PC-3 (cell line): Measurements from ENCODE around the gene TACC2. TPM values are rescaled to one million over a fixed set of nuclear protein-coding genes. Genes with fewer than 3 reads are reported as not detected.

Experiments used
- ATAC-seq: fragments of 200-7000 bp; cut with Tn5 transposase; 2 replicates; pipeline ENCODE4 v1.9.1; 2020; ENCODE audit warnings: mild to moderate bottlenecking, moderate library complexity
- BruUV-seq: library from RNA; stranded (reverse); fragments of 400-500 nt; replicated peaks from 2 replicates; lab custom pipeline; 2021; lab: Mats Ljungman, UMichigan
- CTCF ChIA-PET: fragments of 300-600 bp; sonication (Branson Sonifier 250); formaldehyde crosslinking; loops from one replicate; lab custom pipeline; 2022; ENCODE audit warnings: antibody characterized with exemption; lab: Charles Lee
- POLR2A ChIA-PET: fragments of 300-600 bp; sonication (Branson Sonifier 250); formaldehyde crosslinking; loops from one replicate; lab custom pipeline; 2022; ENCODE audit warnings: antibody characterized with exemption; ENCODE audit not compliant: unreplicated experiment; lab: Charles Lee
- DNase-seq: peaks from one replicate; pipeline ENCODE4 v3.0.0-alpha.2; 2015
- H2AFZ ChIP-seq: fragments of 300-600 bp; sonication (generic); 2 replicates; pipeline ENCODE4 v1.6.0; 2016; ENCODE audit warnings: antibody characterized with exemption, low read length
- H3F3A ChIP-seq: fragments of 300-600 bp; sonication (generic); one replicate; pipeline ENCODE4 v1.6.0; 2017; ENCODE audit warnings: antibody characterized with exemption, low read length, control low read depth, mild to moderate bottlenecking; ENCODE audit not compliant: unreplicated experiment
- H3K27ac ChIP-seq: fragments of 300-600 bp; sonication (generic); 2 replicates; pipeline ENCODE4 v1.5.1; 2016; ENCODE audit warnings: mild to moderate bottlenecking, low read length
- H3K27me3 ChIP-seq: fragments of 300-600 bp; sonication (generic); 2 replicates; pipeline ENCODE4 v1.6.1; 2016; ENCODE audit warnings: low read length, mixed read lengths
- H3K36me3 ChIP-seq: fragments of 300-600 bp; sonication (generic); 2 replicates; pipeline ENCODE4 v1.6.1; 2016; ENCODE audit warnings: low read depth, mixed run types, low read length, mixed read lengths
- H3K4me1 ChIP-seq: fragments of 300-600 bp; sonication (generic); 2 replicates; pipeline ENCODE4 v1.5.1; 2016; ENCODE audit warnings: low read length; ENCODE audit not compliant: insufficient read depth
- H3K4me2 ChIP-seq: fragments of 300-600 bp; sonication (generic); 2 replicates; pipeline ENCODE4 v1.6.0; 2016; ENCODE audit warnings: low read length
- H3K4me3 ChIP-seq: fragments of 300-600 bp; sonication (generic); 2 replicates; pipeline ENCODE4 v1.5.1; 2016; ENCODE audit warnings: mild to moderate bottlenecking, low read length, mixed read lengths
- H3K79me2 ChIP-seq: fragments of 300-600 bp; sonication (generic); 2 replicates; pipeline ENCODE4 v1.6.1; 2017; ENCODE audit warnings: low read length, mixed read lengths
- H3K9ac ChIP-seq: fragments of 300-600 bp; sonication (generic); 2 replicates; pipeline ENCODE4 v1.6.0; 2016; ENCODE audit warnings: mild to moderate bottlenecking, low read length
- H3K9me2 ChIP-seq: fragments of 300-600 bp; sonication (generic); replicated peaks from 2 replicates; pipeline ENCODE4 v1.6.1; 2016; ENCODE audit warnings: mixed run types, low read length, mixed read lengths
- H3K9me3 ChIP-seq: fragments of 300-600 bp; sonication (generic); 2 replicates; pipeline ENCODE4 v1.6.1; 2016; ENCODE audit warnings: low read length, mixed read lengths
- H4K20me1 ChIP-seq: fragments of 300-600 bp; sonication (generic); 2 replicates; pipeline ENCODE4 v1.6.1; 2016; ENCODE audit warnings: low read length, mixed read lengths
- CTCF ChIP-seq: fragments of 300-600 bp; sonication (generic); conservative IDR thresholded peaks from 2 replicates; pipeline ENCODE4 v1.5.1; 2017; ENCODE audit warnings: antibody characterized with exemption, low read depth, mild to moderate bottlenecking, low read length
- EZH2 ChIP-seq: fragments of 300-600 bp; sonication (generic); IDR thresholded peaks from one replicate; pipeline ENCODE4 v1.6.1; 2017; ENCODE audit warnings: antibody characterized with exemption, mild to moderate bottlenecking, low read length; ENCODE audit not compliant: unreplicated experiment
- EZH2phosphoT487 ChIP-seq: fragments of 300-600 bp; sonication (generic); IDR thresholded peaks from 2 replicates; pipeline ENCODE4 v1.6.1; 2018; ENCODE audit warnings: mild to moderate bottlenecking, antibody characterized with exemption, low read length, borderline replicate concordance
- intact Hi-C: fragments of 100-400 bp; cut with micrococcal nuclease; formaldehyde crosslinking; loops from 2 replicates; pipeline ENCODE4 v1.9.0; 2023
- total RNA-seq: library from RNA; depleted of rRNA; stranded (reverse); fragments of >200 nt; gene quantifications from 2 replicates; pipeline ENCODE4 v1.2.3, GENCODE V29; 2014

The TACC2 gene
- total RNA-seq, 1 experiment from 2014 or later: 31.7 TPM

- peaks cover 17% of the 10 kb centered on the region for H3K4me1 ChIP-seq
Measured at GRCh38 chr10:122135251-122136025, 146.5 kb downstream of the TACC2 start.

GRCh38 chr10:122138831-122139625 is 150.1 kb downstream of the TACC2 start:
- Histone ChIP-seq H3K9ac (no peak overlapping the region), H3K4me3 (no peak overlapping the region), H3F3A (peaks cover 4% of the 10 kb centered on the region), H3K27me3 (no peaks in the 10 kb centered on the region), H3K4me1 (peaks cover 46% of the 10 kb centered on the region), H3K9me2 (no peaks in the 10 kb centered on the region), H3K4me2 (no peak overlapping the region), H3K9me3 (no peaks in the 10 kb centered on the region), H3K79me2 (peaks cover 64% of the 10 kb centered on the region), H4K20me1 (no peaks in the 10 kb centered on the region), H3K27ac (peak overlapping the region; percentile 99; the same call in 1 of the 2 replicates), H3K36me3 (peaks cover 3% of the 10 kb centered on the region; the same call in 1 of the 2 replicates), H2AFZ (no peak overlapping the region)
- POLR2A ChIA-PET: no interaction called here
- no TSS peak for BruUV-seq
- DNase-seq: no peak
- intact Hi-C loops: no loop called here
- CTCF ChIA-PET: no interaction called here
- no peak for ATAC-seq
- TF ChIP-seq EZH2phosphoT487 (no peak), CTCF (no peak), EZH2 (no peak)

More at GRCh38 chr10:122135251-122136025, 146.5 kb downstream of the TACC2 start:
- ATAC-seq: no peak
- no peaks in the 10 kb centered on the region for H3K9me2 ChIP-seq
- no peaks in the 10 kb centered on the region for H3F3A ChIP-seq
- no peak overlapping the region for H3K4me3 ChIP-seq
- ChIA-PET POLR2A (no interaction called here), CTCF (no interaction called here)
- no peaks in the 10 kb centered on the region for H3K27me3 ChIP-seq
- intact Hi-C loops: no loop called here
- H3K9me3 ChIP-seq: no peaks in the 10 kb centered on the region
- peaks cover 54% of the 10 kb centered on the region for H3K79me2 ChIP-seq
- no peak overlapping the region for H3K27ac ChIP-seq
- BruUV-seq: no TSS peak
- DNase-seq: no peak
- peaks cover 7% of the 10 kb centered on the region; the same call in 1 of the 2 replicates for H3K36me3 ChIP-seq
- H3K4me2 ChIP-seq: no peak overlapping the region
- TF ChIP-seq EZH2phosphoT487 (no peak), EZH2 (no peak), CTCF (no peak)
- 0 out of 2 replicates have a peak, but pooled peaks cover 5% of the 10 kb centered on the region for H4K20me1 ChIP-seq
- H2AFZ ChIP-seq: no peak overlapping the region
- no peak overlapping the region for H3K9ac ChIP-seq
